AG10803 (cell line): Measurements from ENCODE around the gene MYOT.

Source experiments
- DNase-seq: peaks from one replicate; pipeline ENCODE4 v3.0.0; 2010; ENCODE audit warnings: low read depth
- H3K4me3 ChIP-seq: 2 replicates; pipeline ENCODE4 v1.5.1; 2011; ENCODE audit warnings: mild to moderate bottlenecking, low read length, control low read depth
- TF ChIP-seq, protein P1 (sequence below): conservative IDR thresholded peaks from 2 replicates; pipeline ENCODE4 v1.5.1; 2011; ENCODE audit warnings: mild to moderate bottlenecking, low read length, control low read depth, inconsistent platforms

The MYOT gene, protein sequence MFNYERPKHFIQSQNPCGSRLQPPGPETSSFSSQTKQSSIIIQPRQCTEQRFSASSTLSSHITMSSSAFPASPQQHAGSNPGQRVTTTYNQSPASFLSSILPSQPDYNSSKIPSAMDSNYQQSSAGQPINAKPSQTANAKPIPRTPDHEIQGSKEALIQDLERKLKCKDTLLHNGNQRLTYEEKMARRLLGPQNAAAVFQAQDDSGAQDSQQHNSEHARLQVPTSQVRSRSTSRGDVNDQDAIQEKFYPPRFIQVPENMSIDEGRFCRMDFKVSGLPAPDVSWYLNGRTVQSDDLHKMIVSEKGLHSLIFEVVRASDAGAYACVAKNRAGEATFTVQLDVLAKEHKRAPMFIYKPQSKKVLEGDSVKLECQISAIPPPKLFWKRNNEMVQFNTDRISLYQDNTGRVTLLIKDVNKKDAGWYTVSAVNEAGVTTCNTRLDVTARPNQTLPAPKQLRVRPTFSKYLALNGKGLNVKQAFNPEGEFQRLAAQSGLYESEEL

DNA sequence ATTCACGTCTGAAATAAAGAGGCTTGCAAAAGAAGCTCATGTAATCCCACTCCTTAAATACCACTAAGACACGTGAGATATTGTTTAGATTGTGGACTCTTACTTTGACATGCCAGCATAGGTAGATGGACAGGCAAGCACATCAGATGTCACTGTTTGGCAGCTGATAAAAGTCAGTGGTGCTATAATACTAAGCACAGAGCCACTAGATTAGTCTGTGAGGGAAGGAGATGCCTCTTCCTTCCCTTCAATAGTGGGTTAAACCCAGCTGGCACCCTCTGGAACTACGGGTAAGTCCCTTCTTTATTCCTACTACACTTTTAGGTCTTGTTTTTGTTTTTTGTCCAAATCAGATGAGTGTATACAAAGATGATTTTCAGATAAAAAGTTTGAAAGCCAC is at the start of gene MYOT:
MYOT (plus strand) TSS at position 197 of the 400 bp plus-strand sequence. CDS start 2,792 bp downstream, outside the sequence.
- DNase-seq, result no peak
- no peak within 1 kb of the TSS for H3K4me3 ChIP-seq
- TF ChIP-seq, protein P1, sequence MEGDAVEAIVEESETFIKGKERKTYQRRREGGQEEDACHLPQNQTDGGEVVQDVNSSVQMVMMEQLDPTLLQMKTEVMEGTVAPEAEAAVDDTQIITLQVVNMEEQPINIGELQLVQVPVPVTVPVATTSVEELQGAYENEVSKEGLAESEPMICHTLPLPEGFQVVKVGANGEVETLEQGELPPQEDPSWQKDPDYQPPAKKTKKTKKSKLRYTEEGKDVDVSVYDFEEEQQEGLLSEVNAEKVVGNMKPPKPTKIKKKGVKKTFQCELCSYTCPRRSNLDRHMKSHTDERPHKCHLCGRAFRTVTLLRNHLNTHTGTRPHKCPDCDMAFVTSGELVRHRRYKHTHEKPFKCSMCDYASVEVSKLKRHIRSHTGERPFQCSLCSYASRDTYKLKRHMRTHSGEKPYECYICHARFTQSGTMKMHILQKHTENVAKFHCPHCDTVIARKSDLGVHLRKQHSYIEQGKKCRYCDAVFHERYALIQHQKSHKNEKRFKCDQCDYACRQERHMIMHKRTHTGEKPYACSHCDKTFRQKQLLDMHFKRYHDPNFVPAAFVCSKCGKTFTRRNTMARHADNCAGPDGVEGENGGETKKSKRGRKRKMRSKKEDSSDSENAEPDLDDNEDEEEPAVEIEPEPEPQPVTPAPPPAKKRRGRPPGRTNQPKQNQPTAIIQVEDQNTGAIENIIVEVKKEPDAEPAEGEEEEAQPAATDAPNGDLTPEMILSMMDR, result no peak

DNA sequence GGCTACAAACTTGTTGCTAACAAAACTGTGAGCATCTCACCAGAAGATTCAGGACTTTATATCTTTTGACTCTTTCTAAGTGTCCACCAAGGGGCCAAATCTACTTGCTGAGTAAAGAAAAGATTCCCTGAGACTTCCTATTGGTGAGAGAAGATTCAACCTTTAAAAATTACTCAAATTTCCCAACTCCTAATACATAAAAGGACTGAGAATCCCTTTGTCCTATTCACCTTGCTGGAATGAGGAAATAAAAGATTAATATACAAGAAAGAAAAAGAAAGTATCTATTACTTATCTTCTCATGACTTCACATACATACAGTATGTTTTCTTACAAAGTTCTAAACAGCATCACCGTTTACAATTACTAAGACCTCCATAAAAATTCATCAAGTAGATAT is 47.9 kb upstream of the MYOT start:
- no peak overlapping the region for H3K4me3 ChIP-seq
- no peak for DNase-seq
- TF ChIP-seq, protein P1, result no peak

DNA sequence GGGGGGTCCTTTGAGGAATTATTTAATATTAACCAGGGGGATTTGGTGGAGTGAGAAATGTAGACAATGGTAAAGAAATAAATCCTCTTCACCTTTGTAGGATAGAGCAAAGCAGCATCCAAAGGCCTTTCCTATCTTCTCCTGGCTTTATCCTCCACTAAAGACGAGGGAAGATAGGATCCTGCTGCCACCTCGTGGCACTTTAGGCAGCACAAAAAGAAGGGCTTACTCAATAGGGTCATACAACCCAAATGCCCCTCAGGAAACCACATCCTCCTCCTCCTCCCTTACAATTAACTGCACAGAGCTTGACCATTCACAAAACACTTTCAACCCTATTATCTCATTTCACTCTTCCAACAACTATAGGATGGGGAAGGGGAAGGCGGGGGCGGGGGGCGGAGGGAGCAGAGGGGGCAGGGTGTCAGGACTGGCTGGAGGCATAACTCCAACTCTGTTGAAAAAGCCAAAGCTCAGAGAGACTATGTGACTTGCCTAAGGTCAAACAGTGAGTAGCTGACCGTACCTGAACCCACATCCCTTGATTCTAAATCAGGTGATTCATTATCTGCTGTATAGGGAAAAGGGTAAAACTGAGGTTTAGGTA is 45.4 kb upstream of the MYOT start:
- TF ChIP-seq, protein P1, result peak; percentile 52
- peak; percentile 30 for DNase-seq
- H3K4me3 ChIP-seq, result no peak overlapping the region

DNA sequence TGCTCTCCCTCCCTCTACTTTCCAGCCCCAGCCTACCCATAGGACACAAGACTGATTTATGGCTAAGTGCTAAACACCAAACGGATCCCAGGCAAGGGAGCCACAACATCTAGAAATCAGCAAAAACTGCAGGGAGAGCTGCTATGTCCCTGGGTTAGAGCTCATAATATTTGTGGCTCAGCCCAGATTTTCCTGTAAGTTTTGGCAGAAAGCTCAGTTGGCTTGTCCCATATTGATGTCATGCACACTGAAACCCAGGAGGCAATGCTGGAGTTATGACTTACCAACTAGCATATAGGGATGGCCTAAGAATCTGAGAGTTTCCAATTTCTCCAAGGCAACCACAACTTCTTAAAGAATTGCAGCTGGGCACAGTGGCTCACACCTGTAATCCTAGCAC is 44.7 kb upstream of the MYOT start:
- no peak for DNase-seq
- no peak overlapping the region for H3K4me3 ChIP-seq
- TF ChIP-seq, protein P1, result no peak

DNA sequence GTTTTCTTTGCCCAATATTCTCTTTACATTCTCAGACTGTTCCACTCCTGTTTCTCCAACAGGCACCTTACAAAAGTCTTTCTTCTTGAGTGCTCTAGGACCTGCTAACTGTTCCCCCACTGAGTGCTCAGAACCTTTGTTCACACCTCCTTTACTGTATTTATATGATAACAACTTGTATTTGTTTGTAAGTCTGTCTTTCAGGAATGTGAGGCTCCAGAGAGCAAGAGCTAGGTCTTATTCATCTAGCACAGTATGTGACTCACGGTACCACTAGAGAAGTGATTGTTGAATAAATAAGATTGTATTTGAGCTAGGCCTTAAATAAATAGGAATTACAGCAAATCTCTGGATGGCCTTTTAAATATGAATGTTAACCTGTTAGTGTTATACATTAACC is 42.5 kb upstream of the MYOT start:
- no peak overlapping the region for H3K4me3 ChIP-seq
- TF ChIP-seq, protein P1, result no peak
- no peak for DNase-seq

DNA sequence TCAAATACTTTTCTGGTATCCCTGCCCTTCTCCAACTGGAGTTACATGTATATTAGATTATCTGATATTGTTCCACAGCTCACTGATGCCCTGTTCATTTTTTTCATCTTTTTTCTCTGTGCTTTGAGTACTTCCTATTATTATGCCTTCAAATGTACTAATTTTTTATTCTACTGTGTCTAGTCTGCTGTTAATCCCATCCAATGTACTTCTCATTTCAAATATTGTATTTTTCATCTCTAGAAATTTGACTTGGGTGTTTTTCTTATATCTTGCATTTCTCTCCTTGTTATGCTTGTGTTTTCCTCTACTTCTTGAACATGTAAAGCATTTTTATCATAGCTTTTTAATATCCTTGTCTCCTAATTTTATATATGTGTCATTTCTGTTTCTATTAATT is 41.6 kb upstream of the MYOT start:
- DNase-seq, result no peak
- H3K4me3 ChIP-seq, result no peak overlapping the region
- TF ChIP-seq, protein P1, result no peak

DNA sequence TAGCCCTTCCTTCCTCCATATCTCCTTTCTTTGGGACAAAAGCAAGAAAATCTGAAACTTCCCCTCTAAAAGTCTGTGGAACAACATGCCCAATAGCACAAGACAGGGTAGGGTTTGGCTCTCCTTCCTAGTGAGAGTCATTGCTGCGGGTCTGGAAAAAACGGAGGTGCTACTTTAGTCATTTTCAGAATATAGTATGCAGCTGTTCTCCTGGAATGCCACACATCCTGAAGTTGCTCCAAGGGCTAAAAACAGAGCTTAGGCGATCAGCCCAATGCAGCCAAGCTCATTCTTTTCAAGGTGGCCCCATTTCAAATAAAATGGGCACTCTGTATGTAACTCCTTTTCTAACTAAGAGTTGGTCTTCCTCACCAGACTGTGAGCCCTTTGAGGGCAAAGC is 39.5 kb upstream of the MYOT start:
- H3K4me3 ChIP-seq, result no peak overlapping the region
- TF ChIP-seq, protein P1, result no peak
- DNase-seq, result no peak
